Keratinocyte (primary cell): Measurements from ENCODE around the gene CMSS1. TPM values are rescaled to one million over a fixed set of nuclear protein-coding genes. Genes with fewer than 3 reads are reported as not detected.

ENCODE experiments used
- DNase-seq: peaks from one replicate; pipeline ENCODE4 v3.0.0-alpha.2; 2011; ENCODE audit warnings: low read depth, missing footprints, low spot score
- FAIRE-seq: peaks from 2 replicates; lab custom pipeline; 2011; peaks lifted over from hg19 to GRCh38; lab: Jason Lieb, UNC
- H2AFZ ChIP-seq: 2 replicates; pipeline ENCODE4 v1.6.0; 2012; ENCODE audit warnings: low read length, control low read depth, inconsistent platforms; ENCODE audit not compliant: control insufficient read depth
- H3K27ac ChIP-seq: 2 replicates; pipeline ENCODE4 v1.5.1; 2011; ENCODE audit warnings: low read length; ENCODE audit not compliant: control insufficient read depth, insufficient read depth
- H3K27me3 ChIP-seq: 3 replicates; pipeline ENCODE4 v1.6.0; 2011; ENCODE audit warnings: low read length; ENCODE audit not compliant: control insufficient read depth, insufficient read depth; ENCODE audit errors: extremely low read depth
- H3K36me3 ChIP-seq, 2 experiments: 2 replicates in 1 of 2; 3 replicates in 1 of 2; pipeline ENCODE4 v1.5.1; 2011; ENCODE audit warnings: low read length in 2 of 2, mild to moderate bottlenecking in 1 of 2; ENCODE audit not compliant: control insufficient read depth in 2 of 2, insufficient read depth in 2 of 2; ENCODE audit errors: extremely low read depth in 1 of 2
- H3K4me1 ChIP-seq: 3 replicates; pipeline ENCODE4 v1.5.1; 2011; ENCODE audit warnings: low read length; ENCODE audit not compliant: control insufficient read depth, insufficient read depth; ENCODE audit errors: extremely low read depth
- H3K4me2 ChIP-seq: 3 replicates; pipeline ENCODE4 v1.6.0; 2011; ENCODE audit warnings: low read depth, low read length; ENCODE audit not compliant: control insufficient read depth, insufficient read depth; ENCODE audit errors: extremely low read depth
- H3K4me3 ChIP-seq, 3 experiments: fragments of 200-600 bp in 1 of 3; sonication (generic) in 1 of 3; 2 replicates in 2 of 3; 3 replicates in 1 of 3; pipeline ENCODE4 v1.5.1; 2011 to 2016; ENCODE audit warnings: low read length in 3 of 3, mild to moderate bottlenecking in 3 of 3, control low read depth in 2 of 3, inconsistent platforms in 1 of 3, low read depth in 1 of 3, mixed read lengths in 1 of 3, mixed run types in 1 of 3, moderate library complexity in 1 of 3; ENCODE audit not compliant: control insufficient read depth in 2 of 3, insufficient read depth in 2 of 3; ENCODE audit errors: extremely low read depth in 1 of 3
- H3K79me2 ChIP-seq: 2 replicates; pipeline ENCODE4 v1.6.0; 2012; ENCODE audit warnings: low read length; ENCODE audit not compliant: control insufficient read depth, insufficient read depth
- H3K9ac ChIP-seq: 3 replicates; pipeline ENCODE4 v1.6.0; 2011; ENCODE audit warnings: low read length; ENCODE audit not compliant: control insufficient read depth, insufficient read depth; ENCODE audit errors: extremely low read depth
- H3K9me1 ChIP-seq: 3 replicates; pipeline ENCODE4 v1.6.0; 2011; ENCODE audit warnings: low read length; ENCODE audit not compliant: control insufficient read depth, insufficient read depth; ENCODE audit errors: extremely low read depth
- H3K9me3 ChIP-seq: 2 replicates; pipeline ENCODE4 v1.5.1; 2012; ENCODE audit warnings: low read depth, low read length; ENCODE audit not compliant: control insufficient read depth
- H4K20me1 ChIP-seq: 3 replicates; pipeline ENCODE4 v1.6.0; 2011; ENCODE audit warnings: low read length; ENCODE audit not compliant: control insufficient read depth, insufficient read depth; ENCODE audit errors: extremely low read depth
- EZH2 ChIP-seq: IDR thresholded peaks from one replicate; pipeline ENCODE4 v1.6.1; 2012; ENCODE audit warnings: inconsistent platforms, mild to moderate bottlenecking, low read length, moderate library complexity
- dilution Hi-C: fragments of 300-500 bp; cut with MboI; formaldehyde crosslinking; loops from one replicate; pipeline ENCODE4 v1.7.0; 2020; ENCODE audit warnings: low sequenced_read_pairs; ENCODE audit not compliant: extremely low pct_ligation_motif_present
- polyA plus RNA-seq, 5 experiments: library from polyadenylated mRNA; depleted of rRNA in 3 of 5; stranded (reverse) in 3 of 5; stranded (forward) in 1 of 5; unstranded in 1 of 5; fragments of >200 nt; gene quantifications; 1 replicate in 1 of 5; 2 replicates in 3 of 5; 3 replicates in 1 of 5; pipeline versions ENCODE4 v1.2.1 to v1.2.3, GENCODE V29; 2011 to 2012; ENCODE audit warnings: missing spikeins in 2 of 5, low read depth in 1 of 5, low replicate concordance in 1 of 5
- TF ChIP-seq, protein P1 (sequence below), 3 experiments: IDR thresholded peaks in 1 of 3; conservative IDR thresholded peaks in 1 of 3; optimal IDR thresholded peaks in 1 of 3; 2 replicates in 2 of 3; 3 replicates in 1 of 3; pipeline versions ENCODE3 to v1.5.1; 2011; ENCODE audit warnings: low read length in 3 of 3, mild to moderate bottlenecking in 3 of 3, moderate library complexity in 2 of 3, control low read depth in 1 of 3, inconsistent platforms in 1 of 3; ENCODE audit not compliant: insufficient read depth in 2 of 3; ENCODE audit errors: extremely low read depth in 1 of 3

The CMSS1 gene
- polyA plus RNA-seq, 1 donor (not counting 4 experiments of a cell fraction or from before 2014, with no cell fraction given) = 37.2 TPM

DNA sequence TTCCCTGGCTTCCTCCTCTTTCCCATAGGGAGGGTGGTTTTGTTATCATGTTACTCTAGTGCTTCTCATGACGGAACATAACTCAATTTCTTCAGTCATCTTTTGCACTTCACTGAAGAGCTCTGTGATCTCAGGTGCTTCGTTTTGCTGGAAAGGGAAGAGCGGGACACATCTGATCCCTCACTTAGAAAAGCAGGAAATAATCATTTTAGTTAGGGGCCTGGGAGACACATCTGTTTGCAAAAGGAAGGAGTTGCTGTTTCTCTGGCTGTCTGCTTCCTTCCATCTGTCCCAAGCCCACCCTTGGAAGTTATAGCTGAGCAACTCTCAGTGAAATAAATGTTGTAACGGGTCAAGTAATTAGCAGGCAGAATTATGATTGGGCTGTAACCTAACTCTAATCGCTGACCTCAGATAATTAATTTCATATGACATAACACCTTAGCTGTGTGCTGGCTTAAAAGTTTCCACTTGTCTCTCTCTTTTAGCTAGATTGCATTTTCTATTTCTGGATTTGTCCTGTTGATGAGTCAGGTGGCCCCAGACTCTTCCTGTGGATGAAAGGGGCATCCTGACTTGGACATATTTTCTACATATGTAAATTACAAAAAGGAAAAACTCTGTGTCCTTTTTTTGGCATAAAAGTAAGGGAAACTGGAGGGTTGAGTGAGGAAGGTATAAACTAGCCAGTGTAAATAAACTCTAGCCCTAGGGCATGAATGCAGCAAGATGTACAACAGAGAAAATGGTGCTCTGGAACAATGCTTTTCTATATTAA is 307.7 kb downstream of the CMSS1 start:
- no peak overlapping the region for H2AFZ ChIP-seq
- H3K79me2 ChIP-seq = no peaks in the 10 kb centered on the region
- no peak overlapping the region for H3K9ac ChIP-seq
- no peak overlapping the region for H3K27ac ChIP-seq
- H3K9me1 ChIP-seq = no peaks in the 10 kb centered on the region
- no peaks in the 10 kb centered on the region for H3K27me3 ChIP-seq
- H3K9me3 ChIP-seq = no peaks in the 10 kb centered on the region
- TF ChIP-seq, protein P1, sequence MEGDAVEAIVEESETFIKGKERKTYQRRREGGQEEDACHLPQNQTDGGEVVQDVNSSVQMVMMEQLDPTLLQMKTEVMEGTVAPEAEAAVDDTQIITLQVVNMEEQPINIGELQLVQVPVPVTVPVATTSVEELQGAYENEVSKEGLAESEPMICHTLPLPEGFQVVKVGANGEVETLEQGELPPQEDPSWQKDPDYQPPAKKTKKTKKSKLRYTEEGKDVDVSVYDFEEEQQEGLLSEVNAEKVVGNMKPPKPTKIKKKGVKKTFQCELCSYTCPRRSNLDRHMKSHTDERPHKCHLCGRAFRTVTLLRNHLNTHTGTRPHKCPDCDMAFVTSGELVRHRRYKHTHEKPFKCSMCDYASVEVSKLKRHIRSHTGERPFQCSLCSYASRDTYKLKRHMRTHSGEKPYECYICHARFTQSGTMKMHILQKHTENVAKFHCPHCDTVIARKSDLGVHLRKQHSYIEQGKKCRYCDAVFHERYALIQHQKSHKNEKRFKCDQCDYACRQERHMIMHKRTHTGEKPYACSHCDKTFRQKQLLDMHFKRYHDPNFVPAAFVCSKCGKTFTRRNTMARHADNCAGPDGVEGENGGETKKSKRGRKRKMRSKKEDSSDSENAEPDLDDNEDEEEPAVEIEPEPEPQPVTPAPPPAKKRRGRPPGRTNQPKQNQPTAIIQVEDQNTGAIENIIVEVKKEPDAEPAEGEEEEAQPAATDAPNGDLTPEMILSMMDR (optimal IDR thresholded peaks at IDR 0.05 in 1 of 3, IDR thresholded peaks at IDR 0.05 in 1 of 3, conservative IDR thresholded peaks at IDR 0.05 in 1 of 3; ENCODE audit: extremely low read depth in 1 of 3, insufficient read depth in 2 of 3, low read length in 3 of 3) = no peak
- no peak for TF ChIP-seq EZH2
- H3K4me1 ChIP-seq = no peaks in the 10 kb centered on the region
- H3K4me3 ChIP-seq = no peak overlapping the region
- no peak for DNase-seq
- H4K20me1 ChIP-seq = no peaks in the 10 kb centered on the region
- no peaks in the 10 kb centered on the region for H3K36me3 ChIP-seq
- no peak for FAIRE-seq
- dilution Hi-C loops = no loop called here
- H3K4me2 ChIP-seq = no peak overlapping the region

DNA sequence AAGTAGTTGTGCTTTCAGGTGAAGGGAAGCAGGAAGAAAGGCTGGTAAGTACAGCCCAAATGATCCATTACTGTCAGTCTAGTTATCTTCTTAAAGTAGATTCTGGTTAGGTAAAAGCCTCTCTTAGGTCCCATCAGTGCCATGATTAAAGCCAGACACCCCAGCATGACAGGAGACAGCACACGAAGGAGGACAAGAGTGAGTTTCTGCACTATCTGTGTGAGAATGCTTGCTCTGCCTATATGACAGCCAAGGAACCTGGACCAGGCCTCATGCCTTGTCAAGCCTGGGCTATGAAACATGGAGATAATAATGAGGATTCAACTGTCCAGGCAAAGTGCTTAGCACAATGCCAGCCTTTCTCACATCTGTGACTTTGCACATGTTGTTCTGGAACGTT is 310.1 kb downstream of the CMSS1 start:
- dilution Hi-C loops = no loop called here

More for the DNA sequence above, 310.1 kb downstream of the CMSS1 start:
- no peak for FAIRE-seq
- Histone ChIP-seq H3K9ac (no peak overlapping the region), H3K4me2 (no peak overlapping the region), H3K9me1 (no peaks in the 10 kb centered on the region), H2AFZ (no peak overlapping the region), H3K4me3 (no peak overlapping the region), H3K4me1 (no peaks in the 10 kb centered on the region), H4K20me1 (no peaks in the 10 kb centered on the region), H3K36me3 (no peaks in the 10 kb centered on the region), H3K27ac (no peak overlapping the region), H3K27me3 (no peaks in the 10 kb centered on the region), H3K79me2 (no peaks in the 10 kb centered on the region), H3K9me3 (no peaks in the 10 kb centered on the region)
- no peak for TF ChIP-seq EZH2
- TF ChIP-seq, protein P1 (optimal IDR thresholded peaks at IDR 0.05 in 1 of 3, IDR thresholded peaks at IDR 0.05 in 1 of 3, conservative IDR thresholded peaks at IDR 0.05 in 1 of 3; ENCODE audit: extremely low read depth in 1 of 3, insufficient read depth in 2 of 3, low read length in 3 of 3) = no peak
- no peak for DNase-seq
